ENCODE data around the gene BAZ2B.

GRCh38 chr2:159382447-159383028 lies 233.8 kb downstream of the BAZ2B start:
- TF ChIP-seq POLR2AphosphoS5 (IDR thresholded peaks at IDR 0.05) (no peak), POLR2A (IDR thresholded peaks at IDR 0.05) (no peak)
- TF ChIP-seq, protein P1, sequence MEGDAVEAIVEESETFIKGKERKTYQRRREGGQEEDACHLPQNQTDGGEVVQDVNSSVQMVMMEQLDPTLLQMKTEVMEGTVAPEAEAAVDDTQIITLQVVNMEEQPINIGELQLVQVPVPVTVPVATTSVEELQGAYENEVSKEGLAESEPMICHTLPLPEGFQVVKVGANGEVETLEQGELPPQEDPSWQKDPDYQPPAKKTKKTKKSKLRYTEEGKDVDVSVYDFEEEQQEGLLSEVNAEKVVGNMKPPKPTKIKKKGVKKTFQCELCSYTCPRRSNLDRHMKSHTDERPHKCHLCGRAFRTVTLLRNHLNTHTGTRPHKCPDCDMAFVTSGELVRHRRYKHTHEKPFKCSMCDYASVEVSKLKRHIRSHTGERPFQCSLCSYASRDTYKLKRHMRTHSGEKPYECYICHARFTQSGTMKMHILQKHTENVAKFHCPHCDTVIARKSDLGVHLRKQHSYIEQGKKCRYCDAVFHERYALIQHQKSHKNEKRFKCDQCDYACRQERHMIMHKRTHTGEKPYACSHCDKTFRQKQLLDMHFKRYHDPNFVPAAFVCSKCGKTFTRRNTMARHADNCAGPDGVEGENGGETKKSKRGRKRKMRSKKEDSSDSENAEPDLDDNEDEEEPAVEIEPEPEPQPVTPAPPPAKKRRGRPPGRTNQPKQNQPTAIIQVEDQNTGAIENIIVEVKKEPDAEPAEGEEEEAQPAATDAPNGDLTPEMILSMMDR (IDR thresholded peaks at IDR 0.05): no peak

All from sigmoid colon (tissue), 4 donors.